ENCODE data around the gene APCS.

The APCS gene

GRCh38 chr1:159587461-159587951, at the start of gene APCS:
TSS of gene APCS (plus strand) at chr1:159587826. CDS start at chr1:159587922, 96 bp downstream.
- no peak for DNase-seq

GRCh38 chr1:159548126-159548525, 39.5 kb upstream of the APCS start:
- no peak for DNase-seq

GRCh38 chr1:159554261-159554660, 33.4 kb upstream of the APCS start:
- DNase-seq: no peak

- DNase-seq: no peak
Measured at GRCh38 chr1:159554696-159555095, 32.9 kb upstream of the APCS start.

GRCh38 chr1:159556931-159557369, 30.7 kb upstream of the APCS start:
- DNase-seq: no peak

- DNase-seq: no peak
Measured at GRCh38 chr1:159560599-159560998, 27.0 kb upstream of the APCS start.

GRCh38 chr1:159561497-159561896, 26.1 kb upstream of the APCS start:
- DNase-seq: no peak

GRCh38 chr1:159562680-159563079, 24.9 kb upstream of the APCS start:
- no peak for DNase-seq

- DNase-seq: no peak
Measured at GRCh38 chr1:159577446-159577845, 10.2 kb upstream of the APCS start.

GRCh38 chr1:159580340-159580739, 7.3 kb upstream of the APCS start:
- no peak for DNase-seq

GRCh38 chr1:159581422-159581821, 6.2 kb upstream of the APCS start:
- DNase-seq: no peak

- DNase-seq: no peak
Measured at GRCh38 chr1:159584536-159584935, 3.1 kb upstream of the APCS start.

GRCh38 chr1:159591981-159592380, 4.4 kb downstream of the APCS start:
- DNase-seq: no peak

GRCh38 chr1:159594625-159595405, 7.2 kb downstream of the APCS start:
- no peak for DNase-seq

GRCh38 chr1:159598196-159598595, 10.6 kb downstream of the APCS start:
- DNase-seq: no peak

- no peak for DNase-seq
Measured at GRCh38 chr1:159600894-159601293, 13.3 kb downstream of the APCS start.

GRCh38 chr1:159602501-159602999, 14.9 kb downstream of the APCS start:
- DNase-seq: no peak

GRCh38 chr1:159612211-159612885, 24.7 kb downstream of the APCS start:
- no peak for DNase-seq

- no peak for DNase-seq
Measured at GRCh38 chr1:159632922-159633321, 45.3 kb downstream of the APCS start.
